ENCODE results near the gene EXT2.

DNA sequence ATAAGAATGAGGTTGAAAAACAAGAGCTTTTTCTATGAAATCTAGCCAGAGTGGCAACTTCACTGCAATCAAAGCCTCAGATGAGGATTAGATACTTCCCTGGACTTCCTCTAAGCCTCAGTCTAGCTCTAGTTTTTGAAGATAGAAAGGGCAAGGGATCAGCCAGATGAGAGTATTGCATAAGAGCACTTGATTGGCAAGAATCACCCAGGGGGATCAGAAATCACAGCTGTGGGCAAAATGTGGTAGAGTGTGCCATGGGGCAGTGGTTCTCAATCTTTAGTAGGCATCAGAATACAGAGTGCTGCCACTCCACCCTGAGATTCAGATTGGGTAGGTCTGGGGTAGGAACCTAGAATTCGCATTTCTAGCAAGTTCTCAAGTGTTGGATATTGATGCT, 82.4 kb downstream of the EXT2 start:
- TF ChIP-seq, protein P1, sequence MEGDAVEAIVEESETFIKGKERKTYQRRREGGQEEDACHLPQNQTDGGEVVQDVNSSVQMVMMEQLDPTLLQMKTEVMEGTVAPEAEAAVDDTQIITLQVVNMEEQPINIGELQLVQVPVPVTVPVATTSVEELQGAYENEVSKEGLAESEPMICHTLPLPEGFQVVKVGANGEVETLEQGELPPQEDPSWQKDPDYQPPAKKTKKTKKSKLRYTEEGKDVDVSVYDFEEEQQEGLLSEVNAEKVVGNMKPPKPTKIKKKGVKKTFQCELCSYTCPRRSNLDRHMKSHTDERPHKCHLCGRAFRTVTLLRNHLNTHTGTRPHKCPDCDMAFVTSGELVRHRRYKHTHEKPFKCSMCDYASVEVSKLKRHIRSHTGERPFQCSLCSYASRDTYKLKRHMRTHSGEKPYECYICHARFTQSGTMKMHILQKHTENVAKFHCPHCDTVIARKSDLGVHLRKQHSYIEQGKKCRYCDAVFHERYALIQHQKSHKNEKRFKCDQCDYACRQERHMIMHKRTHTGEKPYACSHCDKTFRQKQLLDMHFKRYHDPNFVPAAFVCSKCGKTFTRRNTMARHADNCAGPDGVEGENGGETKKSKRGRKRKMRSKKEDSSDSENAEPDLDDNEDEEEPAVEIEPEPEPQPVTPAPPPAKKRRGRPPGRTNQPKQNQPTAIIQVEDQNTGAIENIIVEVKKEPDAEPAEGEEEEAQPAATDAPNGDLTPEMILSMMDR (IDR thresholded peaks at IDR 0.05; ENCODE audit: poor library complexity), result no peak
- no peak for TF ChIP-seq EZH2 (IDR thresholded peaks at IDR 0.05; ENCODE audit: borderline replicate concordance)

All from hepatocyte (in vitro differentiated cells).